Pancreas (tissue), 10 donors: ENCODE measurements around the gene ASMT. TPM values are rescaled to one million over a fixed set of nuclear protein-coding genes. Genes with fewer than 3 reads are reported as not detected.

Experiments
- ATAC-seq, 4 donors: fragments of 200-7000 bp; cut with Tn5 transposase; one replicate each; pipeline versions ENCODE4 v1.8.0 to v1.9.1; 2020; ENCODE audit warnings: mild to moderate bottlenecking in 4 of 4, moderate library complexity in 4 of 4
- DNase-seq, 6 donors: peaks; one replicate each; pipeline ENCODE4 v3.0.0-alpha.2; 2020
- FAIRE-seq: peaks from 2 replicates; lab custom pipeline; 2012; peaks lifted over from hg19 to GRCh38; lab: Jason Lieb, UNC
- H3K27ac ChIP-seq, 4 donors: fragments of 200-600 bp; sonication (generic); 1 replicate in 3 of 4; 2 replicates in 1 of 4; pipeline versions ENCODE4 v1.5.0 to v1.8.0; 2020
- H3K27me3 ChIP-seq, 4 donors: fragments of 200-600 bp; one replicate each; pipeline ENCODE4 v1.8.0; 2021
- H3K36me3 ChIP-seq, 3 donors: fragments of 200-600 bp; sonication (generic) in 1 of 3; one replicate each; pipeline versions ENCODE4 v1.5.0 to v1.8.0; 2020 to 2021
- H3K4me1 ChIP-seq, 3 donors: fragments of 200-600 bp; one replicate each; pipeline ENCODE4 v1.8.0; 2021
- H3K4me3 ChIP-seq, 4 donors: fragments of 200-600 bp; sonication (generic) in 2 of 4; one replicate each; pipeline versions ENCODE4 v1.5.0 to v1.8.0; 2020 to 2021
- H3K9me3 ChIP-seq, 4 donors: fragments of 200-600 bp; one replicate each; pipeline ENCODE4 v1.8.0; 2021
- CTCF ChIP-seq, 4 donors: fragments of 200-600 bp; sonication (generic) in 3 of 4; IDR thresholded peaks; one replicate each; pipeline versions ENCODE4 v1.5.0 to v1.8.0; 2021; ENCODE audit warnings: antibody characterized with exemption in 4 of 4
- WGBS, 2 donors: extraction: QIAGEN DNeasy Blood & Tissue Kit; methylation state at CpG; one replicate each; pipeline ENCODE4 v1.1.7; 2013; 5-methylcytosine and 5-hydroxymethylcytosine counted together
- intact Hi-C, 3 donors: fragments of 100-400 bp; cut with DNase I; formaldehyde crosslinking; loops; one replicate each; pipeline versions ENCODE4 v1.11.1 to v1.14.2; 2022
- polyA plus RNA-seq, 2 donors: library from polyadenylated mRNA; stranded (reverse); fragments of 200-250 nt; gene quantifications; one replicate each; pipeline ENCODE4 v1.2.3, GENCODE V29; 2013
- total RNA-seq, 6 donors: library from RNA; stranded (reverse); fragmentation: NEBNext Ultra II Directional in 4 of 6; extraction: Animal tissue kit (Norgen Biotek cat#: 25700) in 4 of 6; gene quantifications; one replicate each; pipeline versions ENCODE4 v1.2.1 to v1.2.4, GENCODE V29; 2021 to 2023
- donor health status: healthy with polysubstance abuse.
- donor health status: DM: no; HTN: no; CAD: no; lungs with moderate emphysema.
- donor health status: DM: no; HTN: no; CAD: no.
- donor health status: control.
- donor health status: control.
- donor health status: Bipolar disorder and iron deficiency.
- donor health status: DM: yes; HTN: yes; CAD: no.
- donor health status: DM: no; HTN: no; CAD: no.
- donor health status: DM: no; HTN: no; CAD: no.
- donor health status: DM: yes; HTN: yes; CAD: no.

ASMT gene
- total and polyA plus RNA-seq, 8 donors, result 0.22 to 1.2 (median 0.38) TPM; not detected in 5

DNA sequence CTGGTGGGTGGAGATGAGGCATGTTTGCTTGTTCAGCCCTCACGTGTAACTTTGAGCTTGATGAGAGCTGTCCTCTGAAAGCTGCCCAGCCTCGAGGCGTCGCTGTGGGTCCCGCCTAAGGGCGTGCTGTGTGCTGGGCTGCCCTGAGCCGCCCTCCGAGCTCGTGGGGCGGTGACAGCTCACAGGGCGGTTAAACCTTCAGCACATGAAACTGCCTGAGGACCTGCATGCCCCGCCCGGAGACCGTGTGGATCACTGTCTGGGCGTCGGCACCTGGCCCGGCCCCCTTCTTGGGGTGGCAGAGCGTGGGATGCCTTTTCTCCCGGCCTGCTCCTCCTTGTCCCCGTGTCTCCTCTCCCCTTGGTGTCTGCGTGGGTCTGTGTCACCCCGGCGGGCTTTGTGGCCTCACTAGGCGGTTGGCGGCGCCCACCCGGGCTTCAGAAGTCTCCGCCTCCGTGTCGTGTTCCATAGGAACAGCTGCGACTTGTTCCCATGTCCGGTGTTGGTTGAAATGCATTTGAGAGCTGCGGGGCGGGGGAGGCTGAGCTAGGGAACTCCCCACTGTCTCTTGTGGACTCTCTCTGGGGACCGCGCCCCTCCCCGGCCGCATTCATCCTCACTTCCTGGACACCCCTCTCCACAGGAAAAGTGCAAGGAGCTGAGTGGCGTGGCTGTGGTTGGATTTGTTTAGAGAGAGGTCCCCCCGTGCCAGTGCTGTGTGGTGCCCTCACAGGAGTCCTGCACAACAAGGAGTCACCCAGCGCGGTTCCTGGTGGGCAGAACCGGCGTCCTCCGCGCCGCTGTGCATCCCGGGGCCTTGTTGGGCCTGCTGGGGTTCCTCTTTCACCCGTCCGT lies 16.6 kb upstream of the ASMT start:
- intact Hi-C loops, result no loop called here
- no peak for ATAC-seq
- no peaks in the 10 kb centered on the region for H3K9me3 ChIP-seq

DNA sequence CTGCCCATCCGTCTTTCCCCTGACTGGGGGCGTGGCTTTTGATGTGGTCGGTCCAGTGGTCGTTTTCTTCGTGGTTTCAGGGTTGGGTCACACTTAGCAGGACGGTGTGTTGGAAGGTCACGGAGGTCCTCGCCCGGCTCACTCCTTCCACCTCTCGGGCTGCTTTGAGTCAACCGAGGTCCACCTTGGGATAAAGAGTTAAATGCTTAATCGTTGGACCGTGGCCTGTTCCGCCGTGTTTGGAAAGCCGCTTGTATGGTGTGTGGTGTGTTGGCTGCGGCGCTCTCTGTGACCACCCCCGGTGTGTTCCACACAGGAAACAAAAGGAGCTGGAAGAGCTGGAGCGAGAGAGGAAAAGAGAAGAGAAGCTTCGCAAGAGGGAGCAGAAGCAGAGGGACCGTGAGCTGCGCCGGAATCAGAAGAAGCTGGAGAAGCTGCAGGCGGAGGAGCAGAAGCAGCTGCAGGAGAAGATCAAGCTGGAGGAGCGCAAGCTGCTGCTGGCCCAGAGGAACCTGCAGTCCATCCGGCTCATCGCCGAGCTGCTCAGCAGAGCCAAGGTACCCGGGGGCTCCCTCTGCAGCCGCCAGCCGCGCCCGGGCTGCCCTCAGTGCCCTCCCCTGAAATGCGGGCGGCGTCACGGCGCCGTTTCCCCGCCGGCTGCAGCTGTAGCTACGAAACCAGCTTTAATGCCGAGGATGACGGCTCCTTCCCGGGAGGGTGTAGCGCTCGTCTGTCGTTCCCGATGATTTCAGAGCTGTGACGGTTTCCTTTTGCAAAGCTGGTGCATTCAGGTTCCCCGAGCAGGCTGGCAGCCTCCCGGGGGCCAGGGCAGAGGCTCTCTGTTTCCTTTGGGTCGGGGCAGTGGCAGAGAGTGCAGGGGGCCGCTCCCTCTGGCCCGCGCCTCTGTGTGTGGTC lies 15.7 kb upstream of the ASMT start:
- 90 to 91% methylated on average over 57 of the region's 57 CpGs for WGBS, 2 donors
- intact Hi-C loops, result no loop called here
- Histone ChIP-seq H3K4me1 (no peaks in the 10 kb centered on the region), H3K36me3 (peaks cover 23 to 83% (median 64%) of the 10 kb centered on the region in 3 donors), H3K27ac (no peak overlapping the region), H3K27me3 (no peaks in the 10 kb centered on the region), H3K4me3 (no peak overlapping the region), H3K9me3 (no peaks in the 10 kb centered on the region)
- ATAC-seq (no peak), FAIRE-seq (no peak), DNase-seq (peak in 2 of 6 donors; percentile 21 to 56)
- no peak for TF ChIP-seq CTCF (IDR thresholded peaks at IDR 0.05)

More for the DNA sequence above, 16.6 kb upstream of the ASMT start:
- DNase-seq (peak in 2 of 6 donors; percentile 54 to 68), FAIRE-seq (no peak)
- no peaks in the 10 kb centered on the region for H3K27me3 ChIP-seq
- no peaks in the 10 kb centered on the region for H3K4me1 ChIP-seq
- no peak overlapping the region for H3K27ac ChIP-seq
- peaks cover 26 to 87% (median 70%) of the 10 kb centered on the region in 3 donors for H3K36me3 ChIP-seq
- no peak for TF ChIP-seq CTCF (IDR thresholded peaks at IDR 0.05)
- 91 to 94% methylated on average over 50 of the region's 50 CpGs for WGBS, 2 donors
- no peak overlapping the region for H3K4me3 ChIP-seq

- no peak for TF ChIP-seq CTCF (IDR thresholded peaks at IDR 0.05)
- Histone ChIP-seq H3K27ac (no peak overlapping the region), H3K4me1 (no peaks in the 10 kb centered on the region), H3K4me3 (no peak overlapping the region), H3K36me3 (peaks cover 23 to 76% (median 56%) of the 10 kb centered on the region in 3 donors), H3K9me3 (no peaks in the 10 kb centered on the region), H3K27me3 (no peaks in the 10 kb centered on the region)
- DNase-seq, result peak in 1 of 6 donors; percentile 75
- FAIRE-seq, result no peak
- WGBS, 2 donors, result 97% methylated on average over 36 of the region's 36 CpGs
- intact Hi-C loops, result no loop called here
- no peak for ATAC-seq
These were observed 15.0 kb upstream of the ASMT start for GRCh38 chrX:1599791-1600405.

GRCh38 chrX:1600406-1601050 lies 14.3 kb upstream of the ASMT start:
- ATAC-seq, result no peak

More at GRCh38 chrX:1600406-1601050, 14.3 kb upstream of the ASMT start:
- H3K27me3 ChIP-seq, result no peaks in the 10 kb centered on the region
- H3K4me1 ChIP-seq, result no peaks in the 10 kb centered on the region
- FAIRE-seq, result no peak
- peaks cover 21 to 69% (median 52%) of the 10 kb centered on the region in 3 donors for H3K36me3 ChIP-seq
- TF ChIP-seq CTCF (IDR thresholded peaks at IDR 0.05), result no peak
- WGBS, 2 donors, result 97% methylated on average over 43 to 52 of the region's 52 CpGs
- H3K9me3 ChIP-seq, result no peaks in the 10 kb centered on the region
- intact Hi-C loops, result no loop called here
- no peak overlapping the region for H3K27ac ChIP-seq
- H3K4me3 ChIP-seq, result no peak overlapping the region
- peak in 2 of 6 donors; percentile 57 to 80 for DNase-seq
